Type B pancreatic cell (in vitro differentiated cells): ENCODE data around the gene ERVV-1. TPM values are rescaled to one million over a fixed set of nuclear protein-coding genes. Genes with fewer than 3 reads are reported as not detected.
"Not testable (repeated sequence)": the region's sequence is repeated elsewhere in the genome, so short reads cannot be mapped to it uniquely, and the experiment has no call there.

Source experiments
- DNase-seq: peaks from one replicate; pipeline ENCODE4 v3.0.0; 2021; ENCODE audit warnings: mixed read lengths; ENCODE audit not compliant: unreplicated experiment; ENCODE audit errors: extremely low spot score
- H3K27ac Mint-ChIP-seq: 2 replicates; pipeline ENCODE4 v1.8.0; 2021; ENCODE audit warnings: mild to moderate bottlenecking, mixed read lengths
- H3K27me3 Mint-ChIP-seq: 2 replicates; pipeline ENCODE4 v1.8.0; 2021; ENCODE audit warnings: mixed read lengths
- H3K36me3 Mint-ChIP-seq: 2 replicates; pipeline ENCODE4 v1.8.0; 2021; ENCODE audit warnings: mixed read lengths
- H3K4me1 Mint-ChIP-seq: one replicate; pipeline ENCODE4 v1.8.0; 2021; ENCODE audit warnings: mixed read lengths; ENCODE audit not compliant: unreplicated experiment
- H3K4me3 Mint-ChIP-seq: 2 replicates; pipeline ENCODE4 v1.8.0; 2021; ENCODE audit warnings: mild to moderate bottlenecking, mixed read lengths
- H3K9me3 Mint-ChIP-seq: 2 replicates; pipeline ENCODE4 v1.8.0; 2021; ENCODE audit warnings: mixed read lengths
- long read RNA-seq: library from polyadenylated mRNA; unstranded; transcript quantifications from one replicate; pipeline ENCODE4 v2.0.0, GENCODE V29; 2020
- total RNA-seq: library from RNA; stranded (reverse); gene quantifications from 2 replicates; pipeline ENCODE4 v1.2.1, GENCODE V29; 2021; ENCODE audit warnings: low replicate concordance
- TF ChIP-seq, protein P1 (sequence below): fragments of 200-600 bp; sonication (generic); conservative IDR thresholded peaks from 2 replicates; pipeline ENCODE4 v1.5.0; 2021; ENCODE audit warnings: antibody characterized with exemption, mild to moderate bottlenecking

The ERVV-1 gene, protein sequence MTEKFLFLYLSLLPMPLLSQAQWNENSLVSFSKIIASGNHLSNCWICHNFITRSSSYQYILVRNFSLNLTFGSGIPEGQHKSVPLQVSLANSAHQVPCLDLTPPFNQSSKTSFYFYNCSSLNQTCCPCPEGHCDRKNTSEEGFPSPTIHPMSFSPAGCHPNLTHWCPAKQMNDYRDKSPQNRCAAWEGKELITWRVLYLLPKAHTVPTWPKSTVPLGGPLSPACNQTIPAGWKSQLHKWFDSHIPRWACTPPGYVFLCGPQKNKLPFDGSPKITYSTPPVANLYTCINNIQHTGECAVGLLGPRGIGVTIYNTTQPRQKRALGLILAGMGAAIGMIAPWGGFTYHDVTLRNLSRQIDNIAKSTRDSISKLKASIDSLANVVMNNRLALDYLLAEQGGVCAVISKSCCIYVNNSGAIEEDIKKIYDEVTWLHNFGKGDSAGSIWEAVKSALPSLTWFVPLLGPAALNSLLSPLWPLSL
- total RNA-seq = 0.17 and 0.50 TPM in 2 replicates
- long read RNA-seq = 0 reads

DNA sequence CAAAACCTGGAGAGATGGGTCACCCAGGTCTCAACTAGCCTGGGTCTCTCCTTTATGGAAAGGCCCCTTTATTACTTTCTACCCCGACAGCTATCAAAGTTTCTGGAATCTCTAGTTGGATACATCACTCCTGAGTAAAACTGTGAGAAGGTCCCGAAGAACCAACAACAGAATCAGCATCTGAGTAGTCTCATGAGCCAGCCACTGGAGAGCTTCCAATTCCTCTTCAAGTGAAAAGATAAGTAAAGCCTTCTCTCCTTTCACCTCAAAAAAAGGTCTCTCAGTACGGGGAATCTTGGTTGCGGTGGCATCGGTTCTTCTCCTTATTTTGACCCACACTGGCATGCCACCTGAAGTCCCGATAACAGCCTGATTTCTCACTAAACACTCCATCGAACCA is at the start of gene ERVV-1:
Gene ERVV-1 (plus strand): TSS at position 301 of the 400 bp plus-strand sequence. CDS start 170 bp downstream, outside the sequence.
- Mint-ChIP-seq H3K9me3 (no peaks in the 10 kb centered on the region), H3K27ac (no peak within 1 kb of the TSS), H3K27me3 (no peaks in the 10 kb centered on the region), H3K4me1 (no peaks in the 10 kb centered on the region), H3K4me3 (no peak within 1 kb of the TSS), H3K36me3 (no peaks in the 10 kb centered on the region)
- DNase-seq = no peak
- TF ChIP-seq, protein P1, sequence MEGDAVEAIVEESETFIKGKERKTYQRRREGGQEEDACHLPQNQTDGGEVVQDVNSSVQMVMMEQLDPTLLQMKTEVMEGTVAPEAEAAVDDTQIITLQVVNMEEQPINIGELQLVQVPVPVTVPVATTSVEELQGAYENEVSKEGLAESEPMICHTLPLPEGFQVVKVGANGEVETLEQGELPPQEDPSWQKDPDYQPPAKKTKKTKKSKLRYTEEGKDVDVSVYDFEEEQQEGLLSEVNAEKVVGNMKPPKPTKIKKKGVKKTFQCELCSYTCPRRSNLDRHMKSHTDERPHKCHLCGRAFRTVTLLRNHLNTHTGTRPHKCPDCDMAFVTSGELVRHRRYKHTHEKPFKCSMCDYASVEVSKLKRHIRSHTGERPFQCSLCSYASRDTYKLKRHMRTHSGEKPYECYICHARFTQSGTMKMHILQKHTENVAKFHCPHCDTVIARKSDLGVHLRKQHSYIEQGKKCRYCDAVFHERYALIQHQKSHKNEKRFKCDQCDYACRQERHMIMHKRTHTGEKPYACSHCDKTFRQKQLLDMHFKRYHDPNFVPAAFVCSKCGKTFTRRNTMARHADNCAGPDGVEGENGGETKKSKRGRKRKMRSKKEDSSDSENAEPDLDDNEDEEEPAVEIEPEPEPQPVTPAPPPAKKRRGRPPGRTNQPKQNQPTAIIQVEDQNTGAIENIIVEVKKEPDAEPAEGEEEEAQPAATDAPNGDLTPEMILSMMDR = no peak

DNA sequence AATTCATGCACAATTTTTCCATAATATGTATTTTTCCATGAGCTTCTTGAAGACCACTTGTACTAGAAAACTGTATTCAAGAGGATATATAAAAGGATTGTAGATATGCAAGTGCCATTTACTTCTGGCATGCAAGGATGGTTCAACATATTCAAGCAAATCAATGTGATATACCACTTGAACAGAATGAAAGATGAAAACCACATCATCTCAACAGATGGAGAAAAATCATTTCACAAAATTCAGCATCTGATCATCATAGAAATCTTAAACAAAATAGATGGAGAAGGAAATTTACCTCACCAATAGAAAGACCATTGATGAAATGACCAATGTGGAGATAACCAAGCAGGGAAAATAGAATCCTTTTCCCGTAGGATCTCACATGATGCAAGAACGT is 45.9 kb upstream of the ERVV-1 start:
- Mint-ChIP-seq H3K27me3 (no peaks in the 10 kb centered on the region), H3K4me1 (peaks cover 12% of the 10 kb centered on the region), H3K36me3 (peaks cover 29% of the 10 kb centered on the region), H3K27ac (no peak overlapping the region), H3K9me3 (peaks cover 4% of the 10 kb centered on the region), H3K4me3 (no peak overlapping the region)
- DNase-seq = no peak
- TF ChIP-seq, protein P1 = no peak

DNA sequence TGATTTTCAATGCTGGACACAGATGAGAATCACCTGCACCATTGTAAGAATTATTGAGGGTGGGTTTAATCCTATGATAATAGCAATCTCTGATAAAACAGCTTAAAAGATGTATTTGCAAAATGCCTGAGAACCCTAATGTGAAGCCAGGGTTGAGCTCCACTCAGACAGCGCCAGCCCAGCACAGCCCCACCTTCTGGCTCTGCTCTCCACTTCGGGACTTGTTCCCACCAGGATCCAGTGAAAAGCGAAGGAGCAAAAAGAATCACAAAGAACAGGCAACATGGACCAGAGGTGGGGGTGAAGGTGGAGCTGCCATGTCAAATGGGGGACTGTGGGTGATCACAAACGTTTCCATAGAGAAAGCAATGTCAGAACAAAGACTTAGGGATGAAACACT is 32.4 kb upstream of the ERVV-1 start:
- H3K4me3 Mint-ChIP-seq = no peak overlapping the region
- no peaks in the 10 kb centered on the region for H3K4me1 Mint-ChIP-seq
- H3K9me3 Mint-ChIP-seq = no peaks in the 10 kb centered on the region
- TF ChIP-seq, protein P1 = no peak
- H3K36me3 Mint-ChIP-seq = peaks cover 24% of the 10 kb centered on the region
- no peaks in the 10 kb centered on the region for H3K27me3 Mint-ChIP-seq
- DNase-seq = no peak
- H3K27ac Mint-ChIP-seq = no peak overlapping the region

DNA sequence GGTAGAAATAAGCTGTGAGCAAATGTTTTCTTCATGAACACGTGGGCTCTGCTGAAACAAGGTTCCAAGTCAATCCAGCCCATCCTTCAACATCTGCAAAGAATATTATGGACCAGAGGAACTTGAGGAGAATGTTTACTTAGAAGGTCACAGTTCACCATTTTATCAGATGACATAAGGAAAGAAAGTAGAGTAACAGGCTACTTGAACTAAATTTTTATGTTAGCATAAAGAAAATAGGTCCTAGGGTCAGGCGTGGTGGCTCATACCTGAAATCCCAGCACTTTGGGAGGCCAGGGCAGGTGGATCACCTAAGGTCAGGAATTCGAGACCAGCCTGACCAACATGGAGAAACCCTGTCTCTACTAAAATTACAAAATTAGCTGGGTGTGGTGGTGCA is 30.6 kb upstream of the ERVV-1 start:
- not testable (repeated sequence) for H3K9me3 Mint-ChIP-seq, DNase-seq, H3K27ac Mint-ChIP-seq, H3K4me1 Mint-ChIP-seq, H3K4me3 Mint-ChIP-seq, H3K27me3 Mint-ChIP-seq
- H3K36me3 Mint-ChIP-seq = peaks cover 37% of the 10 kb centered on the region

DNA sequence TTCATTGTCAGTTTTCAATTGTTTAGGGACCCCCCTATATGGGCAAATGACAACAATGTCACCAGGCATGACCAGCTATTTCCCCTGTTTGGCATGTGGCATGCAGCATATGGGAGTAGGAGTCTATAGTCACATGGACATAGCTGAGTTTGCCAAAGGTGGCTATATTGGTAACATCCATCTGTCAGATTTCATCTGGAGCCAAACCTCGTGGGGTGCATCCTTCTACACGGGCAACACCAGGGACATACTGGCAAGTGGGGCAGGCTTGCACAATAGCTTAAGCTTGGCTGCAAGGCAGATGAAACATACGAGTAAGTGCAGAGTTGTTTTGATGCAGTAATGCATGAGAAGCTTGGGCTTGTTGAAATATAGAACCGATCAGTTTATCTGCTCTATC is 26.5 kb upstream of the ERVV-1 start:
- Mint-ChIP-seq H3K4me3 (no peak overlapping the region), H3K4me1 (peaks cover 8% of the 10 kb centered on the region), H3K36me3 (peaks cover 39% of the 10 kb centered on the region), H3K27me3 (no peaks in the 10 kb centered on the region), H3K9me3 (no peaks in the 10 kb centered on the region), H3K27ac (no peak overlapping the region)
- DNase-seq = no peak
- TF ChIP-seq, protein P1 = no peak

DNA sequence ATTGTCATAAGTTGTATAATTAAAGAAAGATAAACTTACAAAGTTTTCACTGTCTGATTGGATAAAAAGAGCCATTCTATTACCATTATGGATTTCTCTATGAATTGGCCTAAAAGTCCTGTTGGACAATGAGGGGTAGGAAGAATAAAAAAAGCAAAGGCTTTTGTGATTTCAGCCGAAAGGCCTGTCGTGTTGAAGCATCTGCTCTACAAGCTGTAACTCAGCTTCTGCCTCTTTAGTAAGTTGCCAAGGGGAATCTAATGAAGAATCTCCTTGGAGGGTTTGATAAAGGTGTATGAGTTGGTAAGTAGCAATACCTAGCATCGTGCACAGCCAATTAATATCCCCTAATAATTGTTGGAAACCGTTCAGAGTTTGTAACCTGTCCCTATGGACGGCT is 25.2 kb upstream of the ERVV-1 start:
- peaks cover 12% of the 10 kb centered on the region for H3K4me1 Mint-ChIP-seq
- H3K9me3 Mint-ChIP-seq = no peaks in the 10 kb centered on the region
- H3K36me3 Mint-ChIP-seq = peaks cover 39% of the 10 kb centered on the region
- no peak for DNase-seq
- no peak overlapping the region for H3K4me3 Mint-ChIP-seq
- no peaks in the 10 kb centered on the region for H3K27me3 Mint-ChIP-seq
- no peak overlapping the region for H3K27ac Mint-ChIP-seq
- TF ChIP-seq, protein P1 = no peak
